ENCODE results near the gene ASF1B.
A peak's percentile ranks its signal among the peaks of the same experiment; 100 is the strongest.

ASF1B gene

GRCh38 chr19:14135355-14135754 is 1.0 kb downstream of the ASF1B start:
- DNase-seq = no peak

- DNase-seq = no peak
These were observed 8.4 kb downstream of the ASF1B start for GRCh38 chr19:14127929-14128509.

DNA sequence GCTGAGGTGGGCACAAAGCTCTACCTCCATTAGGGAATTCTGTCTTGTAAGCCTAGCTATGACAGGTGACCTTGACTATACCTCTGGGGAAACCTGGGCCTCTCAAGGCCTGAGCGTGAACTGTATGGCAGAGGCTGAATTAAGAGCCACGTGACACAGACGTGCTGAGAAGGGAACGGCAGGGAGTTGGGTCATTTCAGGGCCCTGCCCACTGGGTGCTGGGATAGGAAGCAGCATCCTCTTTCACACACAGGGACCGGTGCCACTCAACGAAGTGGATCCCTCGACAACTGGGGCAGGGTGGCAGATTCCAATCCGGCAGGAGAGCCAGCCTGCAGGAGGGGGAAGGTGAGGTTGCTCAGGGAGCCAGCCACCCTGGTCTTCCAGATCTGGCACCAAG is 9.2 kb downstream of the ASF1B start:
- no peak for DNase-seq

DNA sequence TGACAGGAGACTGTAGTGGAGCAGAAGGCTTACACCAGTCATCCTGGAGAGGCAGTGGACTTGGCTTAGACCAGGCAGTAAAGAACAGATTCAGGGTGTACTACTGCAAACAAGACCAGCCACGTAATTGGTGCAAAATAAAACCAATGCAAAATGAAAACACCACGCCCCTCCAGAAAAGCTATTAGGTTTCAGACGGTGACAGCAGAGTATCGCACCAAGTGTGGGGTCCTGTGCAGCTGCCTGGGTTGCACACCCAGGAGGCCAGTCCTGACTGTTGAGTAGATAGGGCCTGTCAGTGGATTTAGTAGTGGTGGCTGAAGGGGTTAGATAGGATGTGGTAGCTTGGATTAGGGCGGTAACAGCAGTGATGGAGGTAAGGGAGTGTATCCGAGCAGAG is 13.5 kb downstream of the ASF1B start:
- DNase-seq = no peak

DNA sequence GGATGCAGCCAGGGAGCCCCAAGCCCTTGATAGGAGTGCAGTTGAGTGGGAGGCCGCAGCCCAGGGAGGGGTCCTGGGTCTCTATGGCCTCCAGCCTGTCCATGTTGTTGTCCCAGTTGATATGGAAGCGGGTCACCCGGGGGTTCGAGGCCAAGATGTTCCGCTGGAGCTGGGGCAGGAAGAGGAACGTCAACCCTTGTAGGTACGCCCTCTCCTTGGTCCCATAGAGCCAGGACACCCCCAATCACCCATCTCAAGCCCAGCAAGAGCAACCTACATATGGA is 15.9 kb downstream of the ASF1B start:
- DNase-seq = no peak

DNA sequence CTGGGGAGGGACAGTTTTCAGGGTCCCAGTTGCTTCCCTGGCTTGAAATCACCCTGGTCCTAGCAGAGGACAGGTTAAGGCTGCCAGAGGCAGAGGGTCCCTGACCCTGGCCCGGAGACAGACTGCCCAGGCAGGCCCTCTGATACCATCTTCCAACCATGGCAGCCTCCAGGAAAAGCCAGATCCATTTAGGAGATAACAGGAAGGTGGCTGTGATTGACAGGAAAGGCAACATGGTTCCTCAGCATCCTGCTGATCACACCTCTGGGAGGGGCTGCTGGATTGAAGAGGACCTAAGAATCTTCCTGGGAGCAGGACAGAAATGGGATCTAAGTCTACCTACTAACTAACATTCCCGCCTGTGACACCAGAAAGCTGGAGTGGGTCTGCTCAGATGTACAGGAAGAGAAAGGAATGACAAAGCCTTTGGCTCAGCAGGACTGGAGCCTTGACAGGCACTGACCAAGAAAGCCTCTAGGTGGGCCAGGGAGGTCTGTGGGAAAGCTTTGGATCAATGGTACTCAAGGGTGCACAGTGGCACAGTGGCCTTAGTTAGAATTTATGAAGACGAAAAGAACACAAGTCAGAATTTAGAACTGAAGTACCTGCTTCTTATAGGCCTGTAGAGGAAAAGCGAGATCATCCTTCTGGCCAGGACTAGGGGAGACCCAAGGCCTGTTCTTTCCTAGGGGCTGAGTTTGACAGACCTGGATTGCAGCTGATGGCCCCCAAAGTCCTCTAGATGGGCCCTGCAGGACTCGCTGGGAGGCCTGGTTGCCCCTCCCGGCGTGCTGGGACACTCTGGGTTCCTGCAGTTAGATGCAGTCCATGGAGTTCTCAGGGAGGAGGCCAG is 16.5 kb downstream of the ASF1B start:
- no peak for DNase-seq

DNA sequence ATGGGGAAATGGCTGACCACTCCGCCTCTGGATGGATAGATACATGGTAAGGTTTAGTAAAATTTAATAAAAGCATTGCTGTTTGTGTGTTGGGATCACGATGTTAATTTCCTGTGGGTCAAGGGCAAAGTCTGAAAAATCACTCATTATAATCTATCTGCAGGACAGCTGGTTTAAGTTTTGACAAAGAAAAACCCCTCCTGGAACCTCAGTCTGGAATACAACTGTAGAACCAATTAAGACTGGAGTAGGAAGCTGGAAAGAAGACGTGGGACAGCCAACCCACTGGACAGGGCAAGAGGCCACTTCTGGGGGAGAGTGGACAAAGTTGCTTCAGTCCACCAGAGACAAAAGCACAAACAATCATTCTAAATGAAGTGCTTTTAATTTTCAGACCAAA is 17.2 kb downstream of the ASF1B start:
- DNase-seq = no peak

GRCh38 chr19:14118165-14119051 is 18.0 kb downstream of the ASF1B start:
- DNase-seq = peak; percentile 46

GRCh38 chr19:14117668-14118164 is 18.7 kb downstream of the ASF1B start, which contains the start of gene PRKACA:
PRKACA (minus strand) TSS chr19:14117762; CDS start chr19:14117547, 215 bp downstream.
- peak; percentile 97 for DNase-seq

DNA sequence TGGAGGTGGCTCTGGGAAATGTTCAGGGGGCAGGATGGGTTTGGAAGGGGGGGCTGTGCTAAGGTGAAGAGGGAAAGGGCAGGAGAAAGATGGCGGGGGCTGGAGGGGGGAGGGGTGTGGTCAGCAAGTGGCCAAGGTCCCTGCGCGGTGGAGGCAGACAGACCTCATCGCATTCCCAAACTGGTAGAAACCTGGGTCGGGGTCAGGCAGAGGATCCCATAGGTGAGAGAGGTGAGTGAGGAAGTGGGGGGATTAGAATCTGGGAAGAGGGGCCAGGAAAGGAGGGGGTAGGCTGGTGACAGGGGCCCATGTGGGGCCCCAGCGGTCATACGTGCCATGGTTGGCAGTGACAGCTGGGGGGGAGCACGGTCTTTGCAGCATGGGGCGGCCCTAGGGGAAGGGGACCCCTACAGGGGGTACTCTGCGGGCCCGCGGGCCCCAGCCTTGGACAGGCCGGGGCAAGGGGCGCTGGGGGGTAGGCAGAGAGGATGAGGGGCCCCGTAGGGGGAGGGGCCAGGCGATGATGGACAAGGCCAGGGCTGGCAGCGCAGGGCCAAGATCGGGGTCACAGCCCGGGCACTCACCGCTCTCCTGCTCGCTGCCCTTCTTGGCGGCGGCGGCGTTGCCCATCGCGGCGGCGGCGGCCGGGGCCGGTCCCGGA is 19.3 kb downstream of the ASF1B start:
- no peak for DNase-seq

DNA sequence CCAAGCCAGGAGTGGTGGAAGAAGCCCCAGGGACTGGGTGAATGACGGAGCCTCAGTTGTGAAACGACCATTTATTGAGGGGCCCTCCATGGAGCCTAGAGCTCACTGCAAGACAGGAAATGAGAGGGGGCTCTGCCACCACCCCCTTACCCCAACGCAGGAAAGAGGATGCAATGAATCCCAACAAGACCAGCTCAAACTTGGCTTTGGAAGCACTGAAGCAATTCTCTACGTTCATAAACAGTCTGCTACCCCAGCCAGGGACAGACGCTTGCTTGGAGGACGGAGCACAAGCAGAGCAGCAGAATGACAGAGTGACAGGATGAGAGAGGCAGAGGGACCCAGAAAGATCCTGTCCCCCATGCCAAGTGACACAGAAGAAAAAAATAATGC is 19.9 kb downstream of the ASF1B start:
- no peak for DNase-seq

- DNase-seq = no peak
These were observed 20.6 kb downstream of the ASF1B start for GRCh38 chr19:14115756-14116155.

GRCh38 chr19:14114854-14115253 is 21.5 kb downstream of the ASF1B start:
- peak; percentile 55 for DNase-seq

- DNase-seq = no peak
These were observed 21.9 kb downstream of the ASF1B start for GRCh38 chr19:14114439-14114838.

GRCh38 chr19:14113762-14114414 is 22.5 kb downstream of the ASF1B start:
- DNase-seq = peak; percentile 78

- no peak for DNase-seq
These were observed 23.5 kb downstream of the ASF1B start for GRCh38 chr19:14112809-14113385.

- no peak for DNase-seq
These were observed 24.2 kb downstream of the ASF1B start for GRCh38 chr19:14112051-14112808.

- DNase-seq = no peak
These were observed 24.9 kb downstream of the ASF1B start for GRCh38 chr19:14111486-14111885.

DNA sequence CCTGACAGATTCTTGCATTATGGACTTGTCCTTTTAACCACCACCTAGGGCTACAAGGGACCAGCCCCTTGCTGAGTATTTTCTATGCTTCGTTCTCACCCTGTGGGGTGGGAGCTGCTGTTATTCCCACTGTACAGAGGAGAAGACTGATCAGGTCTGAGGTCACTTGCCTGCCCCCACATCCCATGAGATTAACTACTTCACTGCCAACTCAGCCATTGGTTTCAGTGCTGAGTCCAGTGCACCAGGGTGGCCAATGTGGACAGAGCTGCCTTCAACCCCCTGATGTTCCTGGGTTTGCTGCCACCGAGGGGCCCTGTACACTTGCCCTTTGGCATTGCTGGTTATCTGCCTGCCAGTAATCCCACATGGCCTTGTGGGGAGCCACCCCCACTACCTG is 25.7 kb downstream of the ASF1B start:
- DNase-seq = no peak

GRCh38 chr19:14107581-14108461 is 28.6 kb downstream of the ASF1B start:
- no peak for DNase-seq
